ENCODE results near the gene METTL3. TPM values are rescaled to one million over a fixed set of nuclear protein-coding genes. Genes with fewer than 3 reads are reported as not detected.

METTL3 gene
- total and polyA plus RNA-seq, 2 experiments from 2014 or later = 39.0 to 44.1 TPM

- Histone ChIP-seq H4K20me1 (ENCODE audit: insufficient read depth, poor library complexity, severe bottlenecking) (no peaks in the 10 kb centered on the region), H3K36me3 (replicated peaks; ENCODE audit: insufficient read depth, low read depth) (no peaks in the 10 kb centered on the region), H3K4me2 (peak overlapping the region; percentile 89), H3K27me3 (no peaks in the 10 kb centered on the region), H3K79me2 (peaks cover 5% of the 10 kb centered on the region), H3K4me3 (peak overlapping the region; percentile 95), H2AFZ (peak overlapping the region; percentile 98), H3K4me1 (ENCODE audit: insufficient read depth) (peaks cover 7% of the 10 kb centered on the region), H3K9me3 (ENCODE audit: low read depth) (no peaks in the 10 kb centered on the region), H3K9me2 (replicated peaks; ENCODE audit: insufficient read depth) (no peaks in the 10 kb centered on the region), H3K27ac (peak overlapping the region; percentile 59)
- 33% methylated on average over 7 of the region's 12 CpGs for WGBS (ENCODE audit: low lambda C conversion rate, missing lambda C conversion rate)
- DNase-seq (ENCODE audit: low spot score) = peak; percentile 52
- TF ChIP-seq EZH2phosphoT487 (IDR thresholded peaks at IDR 0.05; ENCODE audit: low read depth, severe bottlenecking, unreplicated experiment) (no peak), CTCF (IDR thresholded peaks at IDR 0.05; ENCODE audit: poor library complexity) (no peak), EZH2 (IDR thresholded peaks at IDR 0.05; ENCODE audit: borderline replicate concordance) (no peak)
Observed at GRCh38 chr14:21525571-21525961, 14.4 kb upstream of the METTL3 start.

- Histone ChIP-seq H3K79me2 (peaks cover 5% of the 10 kb centered on the region), H3K4me3 (peak overlapping the region; percentile 95)
- TF ChIP-seq EZH2 (IDR thresholded peaks at IDR 0.05; ENCODE audit: borderline replicate concordance) (no peak), CTCF (IDR thresholded peaks at IDR 0.05; ENCODE audit: poor library complexity) (no peak), EZH2phosphoT487 (IDR thresholded peaks at IDR 0.05; ENCODE audit: low read depth, severe bottlenecking, unreplicated experiment) (no peak)
Observed at GRCh38 chr14:21524575-21525490, 13.7 kb upstream of the METTL3 start.

GRCh38 chr14:21523203-21523602 is 12.1 kb upstream of the METTL3 start:
- no peaks in the 10 kb centered on the region for H4K20me1 ChIP-seq (ENCODE audit: insufficient read depth, poor library complexity, severe bottlenecking)
- no peak overlapping the region for H3K4me2 ChIP-seq

More at GRCh38 chr14:21524575-21525490, 13.7 kb upstream of the METTL3 start:
- H3K27ac ChIP-seq = no peak overlapping the region
- H4K20me1 ChIP-seq (ENCODE audit: insufficient read depth, poor library complexity, severe bottlenecking) = no peaks in the 10 kb centered on the region
- DNase-seq (ENCODE audit: low spot score) = peak; percentile 9
- no peaks in the 10 kb centered on the region for H3K9me3 ChIP-seq (ENCODE audit: low read depth)
- peaks cover 7% of the 10 kb centered on the region for H3K4me1 ChIP-seq (ENCODE audit: insufficient read depth)
- H3K27me3 ChIP-seq = no peaks in the 10 kb centered on the region
- WGBS (ENCODE audit: low lambda C conversion rate, missing lambda C conversion rate) = 85% methylated on average over 12 of the region's 18 CpGs
- H3K36me3 ChIP-seq (replicated peaks; ENCODE audit: insufficient read depth, low read depth) = no peaks in the 10 kb centered on the region
- no peaks in the 10 kb centered on the region for H3K9me2 ChIP-seq (replicated peaks; ENCODE audit: insufficient read depth)
- H2AFZ ChIP-seq = no peak overlapping the region
- peak overlapping the region; percentile 89 for H3K4me2 ChIP-seq

More at GRCh38 chr14:21523203-21523602, 12.1 kb upstream of the METTL3 start:
- no peak for TF ChIP-seq CTCF (IDR thresholded peaks at IDR 0.05; ENCODE audit: poor library complexity)
- TF ChIP-seq EZH2 (IDR thresholded peaks at IDR 0.05; ENCODE audit: borderline replicate concordance) = no peak
- TF ChIP-seq EZH2phosphoT487 (IDR thresholded peaks at IDR 0.05; ENCODE audit: low read depth, severe bottlenecking, unreplicated experiment) = no peak
- H3K9me3 ChIP-seq (ENCODE audit: low read depth) = no peaks in the 10 kb centered on the region
- no peak for DNase-seq (ENCODE audit: low spot score)
- WGBS (ENCODE audit: low lambda C conversion rate, missing lambda C conversion rate) = 89% methylated on average over 7 of the region's 7 CpGs
- no peaks in the 10 kb centered on the region for H3K9me2 ChIP-seq (replicated peaks; ENCODE audit: insufficient read depth)
- H3K4me1 ChIP-seq (ENCODE audit: insufficient read depth) = peaks cover 7% of the 10 kb centered on the region
- no peak overlapping the region for H2AFZ ChIP-seq
- no peaks in the 10 kb centered on the region for H3K27me3 ChIP-seq
- H3K27ac ChIP-seq = no peak overlapping the region
- no peak overlapping the region for H3K4me3 ChIP-seq
- H3K36me3 ChIP-seq (replicated peaks; ENCODE audit: insufficient read depth, low read depth) = no peaks in the 10 kb centered on the region
- peaks cover 5% of the 10 kb centered on the region for H3K79me2 ChIP-seq
